Coronary artery (tissue), 2 donors: ENCODE data around the gene UNC5C.

ENCODE experiments used
- DNase-seq: peaks from one replicate; pipeline ENCODE4 v3.0.0-alpha.2; 2017; ENCODE audit warnings: low spot score
- H3K27ac ChIP-seq, 2 donors: fragments of 200-600 bp; sonication (generic); one replicate each; pipeline ENCODE4 v1.5.1; 2016 to 2019
- H3K4me3 ChIP-seq: fragments of 200-600 bp; sonication (generic); 2 replicates; pipeline ENCODE4 v1.5.1; 2016; ENCODE audit warnings: mild to moderate bottlenecking, moderate library complexity
- TF ChIP-seq, protein P1 (sequence below): fragments of 200-600 bp; sonication (generic); IDR thresholded peaks from one replicate; pipeline ENCODE4 v1.5.1; 2019; ENCODE audit warnings: antibody characterized with exemption

Gene UNC5C

DNA sequence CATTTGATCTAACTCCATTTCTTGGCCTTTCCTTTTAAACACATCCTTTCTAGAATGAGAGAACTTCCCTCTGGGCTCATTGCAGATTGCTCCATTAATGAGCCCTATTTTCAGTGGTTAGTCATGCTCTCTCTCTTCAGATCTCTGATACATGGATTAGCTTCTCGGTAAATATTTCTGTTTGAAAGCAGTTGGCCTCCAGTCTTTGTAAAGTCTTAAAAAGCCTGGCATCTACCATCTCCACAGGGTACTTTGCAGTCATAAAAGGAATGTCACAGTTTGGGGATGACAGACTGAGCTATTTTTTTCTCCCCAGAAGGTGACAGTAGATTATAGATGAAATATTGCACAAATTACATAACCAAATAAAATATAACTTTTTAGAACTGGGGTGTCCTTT, 72.7 kb downstream of the UNC5C start:
- no peak overlapping the region for H3K27ac ChIP-seq
- DNase-seq, result no peak
- TF ChIP-seq, protein P1, sequence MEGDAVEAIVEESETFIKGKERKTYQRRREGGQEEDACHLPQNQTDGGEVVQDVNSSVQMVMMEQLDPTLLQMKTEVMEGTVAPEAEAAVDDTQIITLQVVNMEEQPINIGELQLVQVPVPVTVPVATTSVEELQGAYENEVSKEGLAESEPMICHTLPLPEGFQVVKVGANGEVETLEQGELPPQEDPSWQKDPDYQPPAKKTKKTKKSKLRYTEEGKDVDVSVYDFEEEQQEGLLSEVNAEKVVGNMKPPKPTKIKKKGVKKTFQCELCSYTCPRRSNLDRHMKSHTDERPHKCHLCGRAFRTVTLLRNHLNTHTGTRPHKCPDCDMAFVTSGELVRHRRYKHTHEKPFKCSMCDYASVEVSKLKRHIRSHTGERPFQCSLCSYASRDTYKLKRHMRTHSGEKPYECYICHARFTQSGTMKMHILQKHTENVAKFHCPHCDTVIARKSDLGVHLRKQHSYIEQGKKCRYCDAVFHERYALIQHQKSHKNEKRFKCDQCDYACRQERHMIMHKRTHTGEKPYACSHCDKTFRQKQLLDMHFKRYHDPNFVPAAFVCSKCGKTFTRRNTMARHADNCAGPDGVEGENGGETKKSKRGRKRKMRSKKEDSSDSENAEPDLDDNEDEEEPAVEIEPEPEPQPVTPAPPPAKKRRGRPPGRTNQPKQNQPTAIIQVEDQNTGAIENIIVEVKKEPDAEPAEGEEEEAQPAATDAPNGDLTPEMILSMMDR, result no peak
- no peak overlapping the region for H3K4me3 ChIP-seq

DNA sequence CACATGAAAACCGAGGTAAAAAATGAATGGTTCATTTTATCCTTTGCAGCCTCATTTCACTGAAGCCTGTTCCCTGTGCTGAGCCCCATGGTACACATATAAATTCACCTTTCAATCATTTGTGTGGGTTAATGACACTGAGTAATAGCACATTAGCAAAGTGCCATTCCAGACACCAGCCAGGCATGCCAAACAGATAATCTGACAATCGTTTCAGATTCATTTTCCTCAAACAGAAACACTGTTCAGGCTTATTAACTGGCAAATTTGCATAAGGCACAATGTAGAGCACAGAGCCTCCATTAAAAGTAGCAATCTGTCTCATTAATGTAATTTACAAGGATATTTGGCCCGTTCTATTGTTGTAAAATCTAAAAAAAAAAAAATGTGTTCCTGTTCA, 76.2 kb downstream of the UNC5C start:
- TF ChIP-seq, protein P1, result no peak
- DNase-seq, result no peak
- H3K4me3 ChIP-seq, result no peak overlapping the region
- no peak overlapping the region for H3K27ac ChIP-seq

DNA sequence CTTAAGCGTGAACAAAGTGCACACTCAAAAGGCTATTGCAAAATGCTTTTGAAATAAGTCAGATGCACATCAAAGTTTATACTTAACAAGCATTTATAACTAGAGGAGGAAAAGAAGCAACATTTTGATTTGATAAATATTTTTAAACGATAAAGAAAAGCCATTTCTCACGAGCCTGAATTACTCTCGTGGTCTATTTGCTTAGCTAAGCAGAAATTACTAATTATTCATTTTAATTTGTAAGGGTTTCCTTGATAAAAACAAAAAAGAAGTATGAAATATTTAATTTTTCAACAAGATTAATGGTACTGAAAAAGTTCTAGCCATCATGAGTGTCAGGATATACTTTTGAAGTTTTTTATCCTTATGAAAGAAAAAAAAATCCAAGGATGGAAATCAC, 78.2 kb downstream of the UNC5C start:
- Histone ChIP-seq H3K27ac (no peak overlapping the region), H3K4me3 (no peak overlapping the region)
- TF ChIP-seq, protein P1, result no peak
- no peak for DNase-seq

DNA sequence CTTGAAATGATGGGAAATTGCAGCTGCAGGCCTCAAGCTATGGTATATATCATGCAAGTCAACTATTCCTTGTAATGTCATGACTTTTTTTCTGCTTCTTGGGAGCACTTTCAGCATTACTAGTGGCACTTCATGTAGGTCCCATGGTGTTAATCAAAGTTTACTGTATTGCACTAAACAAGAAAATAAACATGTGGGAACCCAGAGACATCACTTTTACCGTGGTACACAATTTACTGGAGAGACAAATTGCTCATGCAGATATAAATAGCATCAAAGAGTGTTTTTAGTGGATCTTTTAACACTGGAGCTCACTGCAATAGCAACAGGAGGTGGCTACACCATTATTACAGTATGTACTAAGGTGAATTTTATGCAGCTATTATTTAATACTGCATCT, 79.2 kb downstream of the UNC5C start:
- TF ChIP-seq, protein P1, result no peak
- Histone ChIP-seq H3K4me3 (no peak overlapping the region), H3K27ac (no peak overlapping the region)
- DNase-seq, result no peak

DNA sequence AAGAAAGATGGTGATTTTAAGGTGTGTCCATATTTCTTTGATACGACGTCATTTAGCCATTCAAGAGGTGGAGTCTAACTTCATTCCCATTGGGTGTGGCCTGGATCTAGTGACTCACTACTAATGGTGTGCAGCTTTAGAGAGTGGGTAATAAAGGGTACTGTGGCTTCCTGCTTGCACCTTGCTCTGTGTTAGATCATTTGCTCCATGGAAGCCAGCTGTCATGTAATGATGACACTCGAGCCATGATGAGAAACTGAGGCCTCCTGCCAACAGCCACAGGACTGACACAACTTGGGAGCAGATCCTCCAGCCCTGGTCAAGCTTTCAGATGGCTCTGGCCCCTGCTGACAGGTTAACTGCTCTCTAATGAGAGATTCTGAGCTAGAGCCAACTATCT, 82.0 kb downstream of the UNC5C start:
- no peak overlapping the region for H3K27ac ChIP-seq
- TF ChIP-seq, protein P1, result no peak

DNA sequence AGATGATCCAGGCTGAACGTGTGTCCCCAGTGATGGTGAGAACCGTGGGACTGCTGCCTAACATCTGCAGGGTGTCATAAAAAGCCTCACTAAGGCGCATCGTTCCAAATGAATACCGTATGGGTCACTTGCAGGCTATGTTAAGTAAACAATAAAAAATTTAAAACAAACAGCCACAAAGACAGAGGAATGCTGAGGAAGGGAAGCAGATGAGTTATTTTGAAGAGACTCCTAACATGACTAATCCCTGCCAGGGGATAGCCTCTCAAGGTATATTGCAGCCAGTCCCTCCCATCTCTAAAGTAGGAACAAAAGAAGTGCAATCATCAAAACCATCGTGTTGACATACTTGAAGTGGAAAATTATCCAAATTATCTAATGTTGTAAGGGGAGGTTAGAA, 83.8 kb downstream of the UNC5C start:
- TF ChIP-seq, protein P1, result no peak
- H3K4me3 ChIP-seq, result no peak overlapping the region
- H3K27ac ChIP-seq, result no peak overlapping the region
- DNase-seq, result no peak

More for the DNA sequence above, 82.0 kb downstream of the UNC5C start:
- no peak for DNase-seq
- no peak overlapping the region for H3K4me3 ChIP-seq

DNA sequence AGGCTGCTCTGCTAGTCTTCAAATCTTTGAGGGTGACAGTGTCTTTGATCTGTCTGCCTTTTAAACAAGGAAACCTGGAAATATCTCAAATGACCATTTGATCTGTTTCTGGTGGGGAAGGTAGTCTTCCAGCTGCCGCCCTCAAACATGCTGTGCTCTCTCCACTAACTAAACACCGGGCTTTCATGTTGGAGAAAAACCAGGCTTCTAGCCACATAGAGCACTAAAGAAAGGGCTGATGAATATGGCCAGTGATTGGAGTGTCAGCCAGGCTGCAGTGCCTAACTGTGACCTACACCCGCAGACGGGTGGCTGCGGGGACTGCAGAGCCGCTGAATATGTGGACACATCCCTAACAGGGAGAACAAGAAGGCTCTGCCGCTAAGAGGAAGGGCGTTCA, 85.9 kb downstream of the UNC5C start:
- no peak overlapping the region for H3K27ac ChIP-seq
- no peak for DNase-seq
- no peak overlapping the region for H3K4me3 ChIP-seq
- TF ChIP-seq, protein P1, result no peak
